Thyroid gland (tissue), 4 donors: ENCODE measurements around the gene PHOX2A. TPM values are rescaled to one million over a fixed set of nuclear protein-coding genes. Genes with fewer than 3 reads are reported as not detected.

Experiments
- DNase-seq, 2 donors: peaks; one replicate each; pipeline ENCODE4 v3.0.0-alpha.2; 2019
- H3K27ac ChIP-seq, 3 donors: fragments of 200-600 bp; sonication (generic); 1 replicate in 2 of 3; 2 replicates in 1 of 3; pipeline ENCODE4 v1.5.1; 2016 to 2019; ENCODE audit warnings: mild to moderate bottlenecking in 1 of 3, moderate library complexity in 1 of 3
- H3K27me3 ChIP-seq: fragments of 200-600 bp; sonication (generic); one replicate; pipeline ENCODE4 v1.5.1; 2019
- H3K36me3 ChIP-seq, 2 donors: fragments of 200-600 bp; sonication (generic); one replicate each; pipeline ENCODE4 v1.5.1; 2016 to 2019
- H3K4me1 ChIP-seq, 2 donors: fragments of 200-600 bp; sonication (generic); one replicate each; pipeline ENCODE4 v1.5.1; 2017 to 2019
- H3K4me3 ChIP-seq, 3 donors: fragments of 200-600 bp; sonication (generic); replicated peaks in 1 of 3; 1 replicate in 2 of 3; 2 replicates in 1 of 3; pipeline ENCODE4 v1.5.1; 2016; ENCODE audit warnings: mild to moderate bottlenecking in 1 of 3
- H3K9me3 ChIP-seq: fragments of 200-600 bp; sonication (generic); one replicate; pipeline ENCODE4 v1.5.1; 2017
- POLR2A ChIP-seq, 2 donors: fragments of 450-650 bp; IDR thresholded peaks; one replicate each; pipeline ENCODE4 v1.6.1; 2017; ENCODE audit warnings: antibody characterized with exemption in 2 of 2, mild to moderate bottlenecking in 2 of 2, moderate library complexity in 1 of 2
- WGBS, 2 donors: methylation state at CpG; one replicate each; pipeline ENCODE4 v1.1.5; 2017; 5-methylcytosine and 5-hydroxymethylcytosine counted together
- intact Hi-C: fragments of 100-400 bp; cut with DNase I; formaldehyde crosslinking; loops from one replicate; pipeline ENCODE4 v1.15.1; 2023
- total RNA-seq, 4 donors: library from RNA; depleted of rRNA; stranded (reverse); fragments of >200 nt; gene quantifications; one replicate each; pipeline ENCODE4 v1.2.3, GENCODE V29; 2016
- TF ChIP-seq, protein P1 (sequence below), 6 experiments: fragments of 200-600 bp in 3 of 6; fragments of 450-650 bp in 3 of 6; sonication (generic) in 3 of 6; IDR thresholded peaks; one replicate each; pipeline ENCODE4 v1.5.1; 2016 to 2019; ENCODE audit warnings: antibody characterized with exemption in 6 of 6, mild to moderate bottlenecking in 2 of 6, inconsistent platforms in 1 of 6, moderate library complexity in 1 of 6

Gene PHOX2A
- total RNA-seq, 4 donors from 2014 or later = not detected

GRCh38 chr11:72229925-72230763 lies 13.8 kb downstream of the PHOX2A start:
- Histone ChIP-seq H3K27me3 (no peaks in the 10 kb centered on the region), H3K4me3 (no peak overlapping the region), H3K9me3 (no peaks in the 10 kb centered on the region), H3K36me3 (peaks cover 61 to 65% of the 10 kb centered on the region in 2 donors), H3K4me1 (peaks cover 13 to 15% of the 10 kb centered on the region in 2 donors), H3K27ac (no peak overlapping the region)
- 96 to 97% methylated on average over 18 to 19 of the region's 21 CpGs for WGBS, 2 donors
- intact Hi-C loops = loop anchor here (10.0 kb wide), 2 partner anchors 125 to 195 kb away; partner anchors contain the start of genes LAMTOR1 and TOMT
- no peak for TF ChIP-seq POLR2A (IDR thresholded peaks at IDR 0.05)
- TF ChIP-seq, protein P1, sequence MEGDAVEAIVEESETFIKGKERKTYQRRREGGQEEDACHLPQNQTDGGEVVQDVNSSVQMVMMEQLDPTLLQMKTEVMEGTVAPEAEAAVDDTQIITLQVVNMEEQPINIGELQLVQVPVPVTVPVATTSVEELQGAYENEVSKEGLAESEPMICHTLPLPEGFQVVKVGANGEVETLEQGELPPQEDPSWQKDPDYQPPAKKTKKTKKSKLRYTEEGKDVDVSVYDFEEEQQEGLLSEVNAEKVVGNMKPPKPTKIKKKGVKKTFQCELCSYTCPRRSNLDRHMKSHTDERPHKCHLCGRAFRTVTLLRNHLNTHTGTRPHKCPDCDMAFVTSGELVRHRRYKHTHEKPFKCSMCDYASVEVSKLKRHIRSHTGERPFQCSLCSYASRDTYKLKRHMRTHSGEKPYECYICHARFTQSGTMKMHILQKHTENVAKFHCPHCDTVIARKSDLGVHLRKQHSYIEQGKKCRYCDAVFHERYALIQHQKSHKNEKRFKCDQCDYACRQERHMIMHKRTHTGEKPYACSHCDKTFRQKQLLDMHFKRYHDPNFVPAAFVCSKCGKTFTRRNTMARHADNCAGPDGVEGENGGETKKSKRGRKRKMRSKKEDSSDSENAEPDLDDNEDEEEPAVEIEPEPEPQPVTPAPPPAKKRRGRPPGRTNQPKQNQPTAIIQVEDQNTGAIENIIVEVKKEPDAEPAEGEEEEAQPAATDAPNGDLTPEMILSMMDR (IDR thresholded peaks at IDR 0.05) = no peak
- no peak for DNase-seq

GRCh38 chr11:72229336-72229924 lies 14.5 kb downstream of the PHOX2A start:
- no peaks in the 10 kb centered on the region for H3K9me3 ChIP-seq
- DNase-seq = no peak
- H3K27me3 ChIP-seq = no peaks in the 10 kb centered on the region
- peaks cover 59% of the 10 kb centered on the region in 2 donors for H3K36me3 ChIP-seq
- H3K27ac ChIP-seq = no peak overlapping the region
- 86 to 94% methylated on average over 7 to 8 of the region's 8 CpGs for WGBS, 2 donors
- H3K4me1 ChIP-seq = peaks cover 14 to 15% of the 10 kb centered on the region in 2 donors
- intact Hi-C loops = loop anchor here (10.0 kb wide), 1 partner anchor 125 kb away; the partner anchor contains the start of genes LAMTOR1 and TOMT
- no peak overlapping the region for H3K4me3 ChIP-seq
- TF ChIP-seq, protein P1 (IDR thresholded peaks at IDR 0.05) = no peak
- TF ChIP-seq POLR2A (IDR thresholded peaks at IDR 0.05) = no peak

DNA sequence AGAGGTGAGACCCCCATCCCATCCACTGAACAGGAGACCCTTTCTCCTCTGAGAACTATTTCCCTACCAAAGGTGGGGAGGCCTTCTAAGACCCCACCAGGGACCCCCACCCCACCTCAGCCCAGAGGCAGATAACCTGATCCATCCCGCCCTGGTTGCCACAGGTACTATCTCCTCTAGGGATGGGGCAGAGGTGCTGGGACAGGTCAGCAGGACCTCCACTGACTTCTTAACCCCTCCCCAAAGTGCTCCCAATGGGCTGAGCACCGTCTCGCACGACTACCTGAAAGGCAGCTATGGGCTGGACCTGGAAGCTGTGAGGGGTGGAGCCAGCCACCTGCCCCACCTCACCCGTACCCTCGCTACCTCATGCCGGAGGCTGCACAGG lies 15.1 kb downstream of the PHOX2A start:
- Histone ChIP-seq H3K4me3 (no peak overlapping the region), H3K36me3 (peaks cover 53% of the 10 kb centered on the region in 2 donors), H3K27ac (no peak overlapping the region), H3K27me3 (no peaks in the 10 kb centered on the region), H3K4me1 (peaks cover 14 to 15% of the 10 kb centered on the region in 2 donors), H3K9me3 (no peaks in the 10 kb centered on the region)
- WGBS, 2 donors = 82 to 90% methylated on average over 7 of the region's 7 CpGs
- intact Hi-C loops = loop anchor here (10.0 kb wide), 1 partner anchor 124 kb away; the partner anchor contains the start of genes LAMTOR1 and TOMT
- no peak for DNase-seq
- TF ChIP-seq POLR2A (IDR thresholded peaks at IDR 0.05) = no peak
- TF ChIP-seq, protein P1 (IDR thresholded peaks at IDR 0.05) = no peak

GRCh38 chr11:72228229-72228843 lies 15.6 kb downstream of the PHOX2A start:
- Histone ChIP-seq H3K36me3 (peaks cover 48 to 49% of the 10 kb centered on the region in 2 donors), H3K4me1 (peaks cover 14 to 15% of the 10 kb centered on the region in 2 donors), H3K27ac (no peak overlapping the region), H3K4me3 (no peak overlapping the region), H3K9me3 (no peaks in the 10 kb centered on the region), H3K27me3 (no peaks in the 10 kb centered on the region)
- 87% methylated on average over 13 to 16 of the region's 16 CpGs for WGBS, 2 donors
- no peak for DNase-seq
- intact Hi-C loops = loop anchor here (10.0 kb wide), 1 partner anchor 124 kb away; the partner anchor contains the start of genes LAMTOR1 and TOMT
- TF ChIP-seq, protein P1 (IDR thresholded peaks at IDR 0.05) = no peak
- TF ChIP-seq POLR2A (IDR thresholded peaks at IDR 0.05) = no peak
